Dedifferentiated amniotic fluid mesenchymal stem cell (primary cell): Measurements from ENCODE around the gene RAB7A.
"Not testable (repeated sequence)": the region's sequence is repeated elsewhere in the genome, so short reads cannot be mapped to it uniquely, and the experiment has no call there.

Experiments
- DNase-seq: peaks from one replicate; pipeline ENCODE4 v3.0.0-alpha.2; 2016; ENCODE audit errors: extremely low spot score

Gene RAB7A

GRCh38 chr3:128710816-128711433 is 15.1 kb upstream of the RAB7A start:
- DNase-seq = no peak

GRCh38 chr3:128712848-128713247 is 13.1 kb upstream of the RAB7A start:
- DNase-seq = no peak

- DNase-seq = no peak
These were observed 11.0 kb upstream of the RAB7A start for GRCh38 chr3:128714887-128715491.

DNA sequence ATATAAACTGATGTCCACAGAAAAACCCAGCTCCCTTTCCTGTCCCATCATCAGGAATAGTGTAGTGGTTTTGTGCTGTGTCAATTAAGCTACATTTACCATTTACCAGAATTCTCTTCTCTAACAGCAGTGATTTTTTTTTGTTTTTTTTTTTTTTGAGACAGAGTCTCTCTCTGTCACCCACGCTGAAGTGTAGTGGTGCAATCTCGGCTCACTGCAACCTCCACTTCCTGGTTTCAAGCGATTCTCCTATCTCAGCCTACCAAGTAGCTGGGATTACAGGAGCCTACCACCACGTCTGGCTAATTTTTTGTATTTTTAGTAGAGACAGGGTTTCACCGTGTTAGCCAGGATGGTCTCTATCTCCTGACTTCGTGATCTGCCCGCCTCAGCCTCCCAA is 7.1 kb upstream of the RAB7A start:
- not testable (repeated sequence) for DNase-seq

DNA sequence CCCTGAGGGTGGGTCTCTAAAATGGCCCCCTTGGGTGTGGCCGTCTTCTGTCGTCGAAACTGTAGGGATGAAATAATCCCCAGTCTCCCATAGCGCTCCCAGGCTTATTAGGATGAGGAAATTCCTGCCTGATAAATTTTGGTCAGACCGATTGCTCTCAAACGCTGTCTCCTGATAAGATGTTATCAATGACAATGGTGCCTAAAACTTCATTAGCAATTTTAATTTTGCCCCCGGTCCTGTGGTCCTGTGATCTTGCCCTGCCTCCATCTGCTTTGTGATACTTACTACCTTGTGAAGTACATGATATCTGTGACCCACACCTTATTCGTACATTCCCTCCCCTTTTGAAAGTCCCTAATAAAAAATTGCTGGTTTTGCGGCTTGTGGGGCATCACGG is 5.1 kb upstream of the RAB7A start:
- DNase-seq = no peak

DNA sequence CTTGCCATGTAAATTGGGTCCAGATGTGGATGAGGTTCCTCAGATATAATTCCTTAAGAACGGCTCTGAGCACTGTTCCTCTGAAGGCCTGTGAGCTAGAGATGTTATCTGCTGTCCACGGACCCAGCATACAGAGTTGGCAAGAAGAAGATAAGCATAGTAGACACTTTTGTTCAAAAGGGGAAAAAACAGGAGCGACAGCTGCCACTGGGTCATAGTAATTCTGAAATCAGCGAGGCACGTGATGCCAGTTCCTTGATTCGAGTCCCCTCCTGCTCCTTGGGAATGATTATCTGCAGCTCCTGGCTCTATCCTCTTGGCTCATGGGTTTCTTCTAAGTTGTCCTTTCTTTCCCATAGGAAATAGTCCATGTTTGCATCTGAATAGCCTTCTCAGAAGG is 2.5 kb upstream of the RAB7A start:
- DNase-seq = no peak

GRCh38 chr3:128725547-128726022 is 398 bp upstream of the RAB7A start:
- no peak for DNase-seq

GRCh38 chr3:128727059-128727458 is 1.1 kb downstream of the RAB7A start:
- DNase-seq = no peak

DNA sequence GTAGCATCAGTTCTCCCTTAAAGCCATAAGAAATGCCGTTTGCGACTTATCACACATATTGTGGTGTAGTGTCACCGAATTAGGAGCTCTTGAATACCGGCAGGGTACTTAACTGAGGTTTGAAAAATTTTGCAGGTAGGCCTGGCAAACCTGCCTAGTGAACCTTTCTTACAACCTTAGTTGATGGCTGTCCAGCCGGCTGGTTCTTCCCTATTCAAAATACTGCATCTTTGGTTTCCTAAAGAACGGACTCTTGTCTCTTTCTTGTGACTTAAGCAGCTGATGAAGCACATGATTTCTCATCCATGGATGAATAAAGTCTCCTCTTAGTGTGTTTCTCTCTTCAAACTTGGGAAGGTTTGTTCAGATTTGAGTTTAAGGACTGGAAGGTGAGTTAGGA is 1.5 kb downstream of the RAB7A start:
- no peak for DNase-seq

DNA sequence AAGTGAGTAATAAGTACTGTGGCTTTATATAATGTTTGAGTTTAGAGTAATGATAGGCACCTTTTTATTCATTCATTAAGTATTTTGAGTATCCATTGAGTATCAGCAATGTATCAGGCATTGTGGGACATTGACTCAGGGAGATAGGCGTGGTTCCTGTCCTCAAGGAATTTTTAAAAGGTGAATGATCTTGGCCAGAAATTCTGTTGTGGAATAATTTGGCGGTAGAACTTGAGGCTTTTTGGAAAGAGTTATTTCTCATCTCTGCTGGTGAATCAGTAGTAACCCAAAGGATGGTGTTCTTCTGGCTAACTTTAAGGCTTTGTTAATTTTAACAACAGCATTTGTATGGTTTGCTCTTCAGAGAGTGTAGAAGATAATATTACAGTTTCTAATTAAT is 2.0 kb downstream of the RAB7A start:
- DNase-seq = no peak

- not testable (repeated sequence) for DNase-seq
These were observed 2.5 kb downstream of the RAB7A start for GRCh38 chr3:128728521-128728920.

- no peak for DNase-seq
These were observed 4.5 kb downstream of the RAB7A start for GRCh38 chr3:128730471-128730870.

DNA sequence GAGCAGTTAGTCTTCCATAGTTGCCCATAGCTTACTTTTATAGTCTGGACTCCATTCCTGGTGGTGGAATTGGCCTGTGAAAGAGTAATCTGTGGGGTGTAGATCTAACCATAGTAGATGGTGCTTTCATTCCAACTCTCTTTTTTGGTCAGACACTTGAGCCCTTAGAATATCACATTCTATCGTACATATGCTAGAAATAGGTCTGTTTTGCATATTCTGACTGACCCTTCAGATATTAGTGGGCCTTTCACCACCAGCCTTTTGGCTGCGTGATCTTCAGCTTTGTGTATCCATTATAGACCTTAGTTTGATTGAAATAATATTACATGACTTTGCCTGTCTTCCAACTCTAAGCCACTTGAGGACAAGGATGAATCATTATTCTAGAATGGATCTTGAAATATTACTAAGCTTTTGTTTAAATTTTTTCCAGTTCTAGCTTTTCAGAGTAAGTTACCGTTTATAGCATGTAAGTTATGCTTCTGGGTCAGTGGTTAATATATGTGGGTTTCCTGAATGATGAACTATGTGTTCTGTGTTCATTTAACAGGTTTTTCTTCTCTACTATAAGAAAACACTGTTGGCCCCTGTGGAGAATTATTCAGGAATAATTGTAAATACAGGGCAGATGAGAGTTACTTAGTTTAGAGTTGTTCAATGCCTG is 8.7 kb downstream of the RAB7A start:
- DNase-seq = no peak

- no peak for DNase-seq
These were observed 9.3 kb downstream of the RAB7A start for GRCh38 chr3:128735287-128735686.

DNA sequence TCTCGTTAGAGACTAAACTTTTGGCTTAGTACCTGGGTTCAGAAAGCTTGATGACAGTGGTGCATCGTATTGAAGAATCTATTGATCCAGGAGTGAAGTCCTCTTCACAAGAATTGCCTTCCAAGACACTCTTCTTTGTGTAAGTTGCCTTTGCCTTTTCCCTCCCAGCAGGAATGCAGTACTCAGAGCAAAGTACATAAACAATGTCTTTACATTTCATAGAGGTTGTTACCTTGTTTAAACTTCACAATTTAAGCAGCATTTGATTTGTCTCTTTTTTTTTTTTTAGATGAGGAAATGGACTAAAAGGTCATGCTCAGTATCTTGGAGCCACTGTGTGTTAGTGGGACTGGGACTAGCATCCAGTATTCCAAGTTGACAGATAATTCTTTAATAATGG is 9.9 kb downstream of the RAB7A start:
- no peak for DNase-seq

GRCh38 chr3:128736601-128737000 is 10.6 kb downstream of the RAB7A start:
- DNase-seq = no peak

DNA sequence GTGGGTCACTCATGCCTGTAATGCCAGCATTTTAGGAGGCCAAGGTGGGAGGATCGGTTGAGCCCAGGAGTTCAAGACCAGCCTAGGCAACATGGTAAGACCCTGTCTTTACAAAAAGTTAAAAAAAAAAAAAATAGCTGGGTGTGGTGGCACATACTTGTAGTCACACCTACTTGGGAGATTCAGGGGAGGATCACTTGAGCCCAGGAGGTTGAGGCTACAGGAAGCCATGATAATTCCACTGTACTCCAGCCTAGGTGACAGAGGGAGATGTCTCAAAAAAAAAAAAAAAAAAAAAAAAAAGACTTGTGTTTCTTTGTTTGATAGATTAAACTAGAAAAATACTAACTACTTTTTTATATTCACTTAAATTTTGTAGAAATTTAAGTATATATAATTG is 14.6 kb downstream of the RAB7A start:
- DNase-seq = no peak

- no peak for DNase-seq
These were observed 17.0 kb downstream of the RAB7A start for GRCh38 chr3:128742821-128743594.

- DNase-seq = no peak
These were observed 19.8 kb downstream of the RAB7A start for GRCh38 chr3:128745742-128746141.

GRCh38 chr3:128746881-128747280 is 20.9 kb downstream of the RAB7A start:
- DNase-seq = no peak

DNA sequence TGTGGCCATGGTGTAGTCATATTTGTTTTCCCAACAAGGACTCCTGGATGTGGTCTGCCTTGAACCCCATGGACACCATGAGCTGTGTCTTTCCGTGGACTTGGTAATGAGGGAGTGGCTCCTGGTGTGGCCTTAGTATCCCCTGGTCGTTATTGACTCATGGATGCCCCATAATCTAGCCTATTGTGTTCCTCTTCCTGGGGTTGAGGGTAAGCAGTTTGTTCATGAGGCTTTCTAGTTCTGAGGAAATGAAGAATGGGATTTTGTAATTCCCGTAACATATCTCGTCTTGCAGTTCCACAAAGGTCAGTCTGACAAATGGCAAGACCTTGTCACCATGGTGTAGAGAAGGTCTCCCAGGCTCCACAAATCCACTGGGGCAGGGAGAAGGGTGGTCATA is 22.6 kb downstream of the RAB7A start:
- no peak for DNase-seq

DNA sequence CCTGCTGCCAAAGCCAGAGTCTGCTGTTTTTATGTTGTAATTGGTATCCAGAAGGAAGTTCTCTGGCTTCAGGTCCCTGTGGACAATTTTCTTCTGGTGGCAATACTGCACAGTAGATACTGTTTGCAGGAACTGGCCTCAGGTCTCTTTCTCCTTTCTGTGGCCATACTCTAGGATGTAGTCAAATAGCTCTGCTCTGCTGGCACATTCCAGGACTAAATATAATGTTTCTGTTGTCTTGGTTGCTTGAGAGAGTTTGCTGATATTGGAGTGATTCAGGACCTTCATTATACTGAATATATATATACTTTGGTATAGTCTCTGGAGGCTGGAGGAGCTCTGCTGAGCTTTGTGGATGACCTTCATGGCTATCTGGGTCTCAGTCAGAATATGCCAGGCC is 23.1 kb downstream of the RAB7A start:
- no peak for DNase-seq

DNA sequence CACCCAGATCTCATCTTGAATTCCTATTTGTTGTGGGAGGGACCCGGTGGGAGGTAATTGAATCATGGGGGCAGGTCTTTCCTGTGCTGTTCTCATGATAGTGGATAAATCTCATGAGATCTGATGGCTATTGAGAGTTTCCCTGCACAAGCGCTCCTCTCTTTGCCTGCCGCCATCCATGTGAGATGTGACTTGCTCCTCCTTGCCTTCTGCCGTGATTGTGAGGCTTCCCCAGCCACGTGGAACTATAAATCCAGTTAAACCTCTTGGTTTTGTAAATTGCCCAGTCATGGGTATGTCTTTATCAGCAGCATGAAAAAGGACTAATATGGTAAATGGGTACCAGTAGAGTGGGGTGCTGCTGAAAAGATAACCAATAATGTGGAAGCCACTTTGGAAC is 23.6 kb downstream of the RAB7A start:
- DNase-seq = not testable (repeated sequence)
